CD4-positive, alpha-beta memory T cell (primary cell): Measurements from ENCODE around the gene FASTK. TPM values are rescaled to one million over a fixed set of nuclear protein-coding genes. Genes with fewer than 3 reads are reported as not detected.

Source experiments
- CTCF ChIA-PET: fragments of 350-600 bp; sonication (Branson Sonifier 250); formaldehyde crosslinking; loops from one replicate; lab custom pipeline; 2021; ENCODE audit warnings: inconsistent platforms; ENCODE audit not compliant: partially characterized antibody; lab: Charles Lee
- POLR2A ChIA-PET: fragments of 350-600 bp; sonication (Branson Sonifier 250); formaldehyde crosslinking; loops from one replicate; lab custom pipeline; 2021; ENCODE audit not compliant: partially characterized antibody; lab: Charles Lee
- DNase-seq, 5 donors: peaks; one replicate each; pipeline versions ENCODE4 v3.0.0 to v3.0.0-alpha.2; 2020 to 2022; ENCODE audit warnings: mixed read lengths in 1 of 5
- H3K27ac ChIP-seq: one replicate; pipeline ENCODE4 v1.7.0; 2013; ENCODE audit warnings: low read depth, low read length
- H3K27me3 ChIP-seq: 2 replicates; pipeline ENCODE4 v1.7.0; 2013; ENCODE audit warnings: mild to moderate bottlenecking, low read length, moderate library complexity; ENCODE audit not compliant: insufficient read depth
- H3K36me3 ChIP-seq: 2 replicates; pipeline ENCODE4 v1.7.0; 2013; ENCODE audit warnings: mild to moderate bottlenecking, low read length, moderate library complexity; ENCODE audit not compliant: insufficient read depth
- H3K4me1 ChIP-seq: 2 replicates; pipeline ENCODE4 v1.7.0; 2013; ENCODE audit warnings: mild to moderate bottlenecking, low read length, moderate library complexity; ENCODE audit not compliant: insufficient read depth
- H3K4me3 ChIP-seq, 2 donors: one replicate each; pipeline ENCODE4 v1.7.0; 2013; ENCODE audit warnings: low read length in 2 of 2, mild to moderate bottlenecking in 1 of 2
- H3K9me3 ChIP-seq, 2 donors: one replicate each; pipeline ENCODE4 v1.7.0; 2013; ENCODE audit warnings: low read length in 2 of 2, control low read depth in 1 of 2; ENCODE audit not compliant: control insufficient read depth in 1 of 2
- H3K27ac Mint-ChIP-seq, 7 donors: one replicate each; pipeline ENCODE4 v1.8.0; 2020 to 2021; ENCODE audit warnings: mixed read lengths in 7 of 7, mild to moderate bottlenecking in 6 of 7, inconsistent platforms in 3 of 7, moderate library complexity in 3 of 7
- H3K27me3 Mint-ChIP-seq, 2 donors: one replicate each; pipeline ENCODE4 v1.8.0; 2020 to 2021; ENCODE audit warnings: mixed read lengths in 2 of 2
- H3K36me3 Mint-ChIP-seq, 2 donors: one replicate each; pipeline ENCODE4 v1.8.0; 2020 to 2021; ENCODE audit warnings: mixed read lengths in 2 of 2, inconsistent platforms in 1 of 2, mild to moderate bottlenecking in 1 of 2
- H3K4me1 Mint-ChIP-seq, 4 donors: one replicate each; pipeline ENCODE4 v1.8.0; 2020 to 2021; ENCODE audit warnings: mixed read lengths in 4 of 4, mild to moderate bottlenecking in 1 of 4
- H3K4me3 Mint-ChIP-seq, 8 donors: one replicate each; pipeline ENCODE4 v1.8.0; 2020 to 2021; ENCODE audit warnings: mixed read lengths in 8 of 8, mild to moderate bottlenecking in 7 of 8, moderate library complexity in 6 of 8, inconsistent platforms in 3 of 8
- H3K9me3 Mint-ChIP-seq, 8 donors: one replicate each; pipeline ENCODE4 v1.8.0; 2020 to 2021; ENCODE audit warnings: mixed read lengths in 8 of 8, mild to moderate bottlenecking in 5 of 8, inconsistent platforms in 3 of 8, moderate library complexity in 1 of 8
- intact Hi-C: fragments of 100-400 bp; cut with micrococcal nuclease; formaldehyde crosslinking; loops from one replicate; pipeline ENCODE4 v1.15.1; 2023
- polyA plus RNA-seq, 2 donors: library from polyadenylated mRNA; unstranded; fragments of 300-500 nt; fragmentation: Illumina TruSeq; gene quantifications; one replicate each; pipeline ENCODE4 v1.2.3, GENCODE V29; 2021
- total RNA-seq, 2 experiments: library from RNA; stranded (reverse); gene quantifications; one replicate each; pipeline ENCODE4 v1.2.3, GENCODE V29; 2021

Gene FASTK
- total and polyA plus RNA-seq, 4 experiments from 2014 or later: 51.2 to 126 (median 92.5) TPM

DNA sequence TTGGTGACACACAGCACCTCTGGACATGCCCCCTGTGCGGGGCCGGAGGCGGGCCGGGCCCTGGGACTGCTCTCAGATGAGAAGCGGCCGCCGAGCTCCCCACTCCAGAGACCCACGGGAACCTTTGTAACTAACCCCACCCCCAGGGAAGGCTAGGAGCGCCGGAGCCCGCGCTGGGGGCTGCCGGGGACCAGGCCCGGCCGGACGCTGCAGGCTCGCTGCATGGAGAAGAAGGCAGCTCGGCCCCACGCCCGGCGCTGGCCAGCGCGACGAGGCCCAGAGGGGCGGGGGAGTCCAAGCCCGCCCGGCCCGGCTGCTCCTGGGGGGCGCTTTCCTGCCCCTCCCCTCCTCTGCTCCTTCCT lies 42.2 kb upstream of the FASTK start:
- Histone ChIP-seq H3K4me1 (peaks cover 9% of the 10 kb centered on the region), H3K27ac (no peak overlapping the region), H3K4me3 (no peak overlapping the region), H3K27me3 (no peaks in the 10 kb centered on the region), H3K36me3 (no peaks in the 10 kb centered on the region), H3K9me3 (no peaks in the 10 kb centered on the region)
- Mint-ChIP-seq H3K9me3 (peaks cover 0 to 2% (median 0%) of the 10 kb centered on the region in 8 donors), H3K4me1 (peaks cover 4 to 30% (median 14%) of the 10 kb centered on the region in 4 donors), H3K4me3 (no peak overlapping the region), H3K27ac (no peak overlapping the region), H3K27me3 (no peaks in the 10 kb centered on the region), H3K36me3 (peaks cover 21 to 36% of the 10 kb centered on the region in 2 donors)
- intact Hi-C loops: no loop called here
- CTCF ChIA-PET: no interaction called here
- DNase-seq: peak in 1 of 5 donors; percentile 39
- POLR2A ChIA-PET: no interaction called here

DNA sequence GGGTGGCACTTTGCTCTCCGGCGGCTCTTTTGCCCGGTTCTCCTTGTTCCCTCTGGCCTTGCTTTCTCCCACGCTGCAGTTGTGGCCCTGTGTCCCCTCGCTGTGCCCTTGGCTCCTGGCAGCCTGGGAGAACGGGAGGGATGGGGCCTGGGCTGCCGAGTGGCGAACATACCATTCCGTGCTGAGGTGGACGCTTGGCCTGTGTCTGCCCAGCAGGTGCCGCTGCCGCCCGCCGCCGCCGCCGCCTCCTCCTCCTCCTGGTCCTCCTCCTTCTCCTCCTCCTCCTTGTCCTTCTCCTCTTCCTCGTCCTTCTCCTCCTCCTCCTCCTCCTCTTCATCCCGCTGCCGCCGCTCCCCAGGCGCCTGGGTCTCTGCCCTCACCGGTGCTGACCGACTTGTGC lies 41.7 kb upstream of the FASTK start:
- Mint-ChIP-seq H3K27me3 (no peaks in the 10 kb centered on the region), H3K36me3 (peaks cover 16 to 37% of the 10 kb centered on the region in 2 donors), H3K4me3 (no peak overlapping the region), H3K9me3 (peaks cover 0 to 2% (median 0%) of the 10 kb centered on the region in 8 donors), H3K27ac (no peak overlapping the region), H3K4me1 (peaks cover 4 to 35% (median 18%) of the 10 kb centered on the region in 4 donors)
- H3K27ac ChIP-seq: no peak overlapping the region
- H3K4me3 ChIP-seq: no peak overlapping the region
- intact Hi-C loops: no loop called here
- H3K27me3 ChIP-seq: no peaks in the 10 kb centered on the region
- ChIA-PET CTCF (no interaction called here), POLR2A (no interaction called here)
- H3K9me3 ChIP-seq: no peaks in the 10 kb centered on the region
- H3K36me3 ChIP-seq: no peaks in the 10 kb centered on the region
- H3K4me1 ChIP-seq: peaks cover 13% of the 10 kb centered on the region
- peak in 1 of 5 donors; percentile 14 for DNase-seq

DNA sequence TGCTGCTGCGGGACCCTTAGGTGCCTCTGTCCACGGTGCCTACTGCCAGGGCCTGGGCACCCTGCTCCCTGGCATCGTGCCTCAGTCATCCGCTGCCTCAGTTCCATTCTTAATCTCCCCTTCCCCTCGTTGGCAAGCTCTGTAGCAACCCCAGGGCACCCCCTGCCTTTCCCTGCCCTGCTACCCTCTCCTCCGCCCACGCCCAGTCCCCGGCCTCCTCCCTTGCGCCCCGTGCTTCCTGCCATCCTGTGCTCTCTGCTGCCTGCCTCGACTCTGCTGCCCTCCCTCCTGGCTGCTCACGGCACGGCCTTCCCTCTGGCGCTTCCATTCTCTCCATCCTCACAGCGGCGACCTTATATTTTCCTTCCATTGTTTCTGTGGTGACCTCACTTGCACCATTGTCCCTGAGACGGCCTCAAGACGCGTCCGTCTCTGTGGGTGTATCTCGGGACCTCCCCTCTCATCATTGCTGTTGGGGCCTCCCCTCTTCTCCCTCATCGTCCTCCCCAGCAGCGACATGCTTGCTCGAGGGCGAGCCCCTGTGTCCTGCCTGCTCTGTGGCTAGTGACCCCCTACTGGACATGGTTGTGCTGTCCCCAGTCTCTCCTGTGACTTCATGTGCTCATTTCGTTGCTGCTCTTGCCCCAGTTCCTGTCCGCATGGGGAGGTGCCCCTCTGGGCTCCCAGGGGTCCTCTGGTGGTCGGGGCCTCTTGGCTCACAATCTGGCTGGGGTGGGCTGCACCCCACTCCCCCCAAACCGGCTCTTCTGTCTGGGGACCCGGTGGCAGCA lies 41.0 kb upstream of the FASTK start:
- ChIA-PET CTCF (interaction anchor here (1.2 kb wide), 1 partner anchor 212 kb away, joined by 3 read pairs; no protein-coding TSS in a partner anchor), POLR2A (no interaction called here)
- intact Hi-C loops: no loop called here
- H3K4me1 Mint-ChIP-seq: peaks cover 4 to 40% (median 22%) of the 10 kb centered on the region in 4 donors
- Histone ChIP-seq H3K27ac (no peak overlapping the region), H3K4me3 (no peak overlapping the region), H3K36me3 (no peaks in the 10 kb centered on the region), H3K4me1 (peaks cover 20% of the 10 kb centered on the region), H3K9me3 (no peaks in the 10 kb centered on the region), H3K27me3 (no peaks in the 10 kb centered on the region)
- DNase-seq: peak in 1 of 5 donors; percentile 4
- no peak overlapping the region for H3K4me3 Mint-ChIP-seq
- peaks cover 16 to 37% of the 10 kb centered on the region in 2 donors for H3K36me3 Mint-ChIP-seq
- no peaks in the 10 kb centered on the region for H3K27me3 Mint-ChIP-seq
- peaks cover 0 to 2% (median 0%) of the 10 kb centered on the region in 8 donors for H3K9me3 Mint-ChIP-seq
- peak overlapping the region in 3 of 7 donors; percentile 2 to 64 (median 42) for H3K27ac Mint-ChIP-seq

DNA sequence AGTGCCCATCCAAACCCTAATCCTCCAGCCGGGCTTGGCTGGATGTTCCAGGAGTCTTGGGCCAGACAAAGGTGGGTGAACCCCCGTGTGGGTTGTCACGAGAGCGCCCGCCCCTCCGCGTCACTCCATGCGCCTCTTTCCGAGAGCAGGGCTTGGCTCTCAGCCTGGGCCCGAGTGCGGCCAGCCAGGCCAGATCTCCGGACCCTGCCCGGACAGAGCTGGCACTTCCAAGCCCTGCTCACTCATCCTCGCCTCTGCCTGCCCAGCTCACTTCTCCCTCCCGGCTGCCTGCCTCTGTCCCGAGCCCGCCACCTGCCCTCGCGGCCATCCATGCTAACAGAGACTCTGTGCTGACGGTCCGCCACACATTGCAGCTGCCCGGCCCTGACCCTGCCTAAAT lies 40.3 kb upstream of the FASTK start:
- H3K36me3 ChIP-seq: no peaks in the 10 kb centered on the region
- H3K4me1 ChIP-seq: peaks cover 27% of the 10 kb centered on the region
- peaks cover 4 to 43% (median 23%) of the 10 kb centered on the region in 4 donors for H3K4me1 Mint-ChIP-seq
- intact Hi-C loops: no loop called here
- no peak overlapping the region for H3K27ac ChIP-seq
- CTCF ChIA-PET: interaction anchor here (1.2 to 2.0 kb wide), 2 partner anchors 93 to 212 kb away, joined by 3 to 4 read pairs; partner anchors contain the start of gene ABCB8
- H3K27ac Mint-ChIP-seq: peak overlapping the region in 1 of 7 donors; percentile 42
- no peak overlapping the region for H3K4me3 Mint-ChIP-seq
- peaks cover 0 to 2% (median 0%) of the 10 kb centered on the region in 8 donors for H3K9me3 Mint-ChIP-seq
- H3K9me3 ChIP-seq: no peaks in the 10 kb centered on the region
- H3K27me3 ChIP-seq: no peaks in the 10 kb centered on the region
- no peak for DNase-seq
- peaks cover 16 to 37% of the 10 kb centered on the region in 2 donors for H3K36me3 Mint-ChIP-seq
- no peaks in the 10 kb centered on the region for H3K27me3 Mint-ChIP-seq
- POLR2A ChIA-PET: no interaction called here
- H3K4me3 ChIP-seq: no peak overlapping the region

DNA sequence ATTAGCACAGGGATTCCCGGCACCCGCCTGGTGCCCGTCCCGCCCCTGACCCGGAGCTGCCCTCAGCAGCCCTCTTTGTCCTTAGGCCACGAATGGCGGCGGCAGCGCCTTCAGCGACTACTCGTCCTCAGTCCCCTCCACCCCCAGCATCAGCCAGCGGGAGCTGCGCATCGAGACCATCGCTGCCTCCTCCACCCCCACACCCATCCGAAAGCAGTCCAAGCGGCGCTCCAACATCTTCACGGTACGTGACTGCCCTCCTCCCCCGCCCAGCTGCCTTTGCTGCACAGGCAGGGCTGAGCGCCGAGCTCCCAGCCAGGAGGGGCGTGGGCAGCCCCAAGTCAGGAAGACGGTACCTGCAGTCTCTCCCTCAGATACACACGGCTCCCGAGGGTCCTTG lies 39.3 kb upstream of the FASTK start:
- H3K36me3 Mint-ChIP-seq: peaks cover 16 to 37% of the 10 kb centered on the region in 2 donors
- ChIA-PET CTCF (interaction anchor here (1.0 to 2.0 kb wide), 3 partner anchors 9 to 92 kb away, joined by 4 read pairs; partner anchors contain the start of gene ABCB8), POLR2A (no interaction called here)
- no peaks in the 10 kb centered on the region for H3K9me3 ChIP-seq
- no peak overlapping the region for H3K4me3 ChIP-seq
- no peaks in the 10 kb centered on the region for H3K36me3 ChIP-seq
- H3K4me3 Mint-ChIP-seq: no peak overlapping the region
- no peaks in the 10 kb centered on the region for H3K27me3 ChIP-seq
- DNase-seq: peak in 1 of 5 donors; percentile 25
- peaks cover 5 to 46% (median 26%) of the 10 kb centered on the region in 4 donors for H3K4me1 Mint-ChIP-seq
- no peak overlapping the region for H3K27ac ChIP-seq
- peaks cover 30% of the 10 kb centered on the region for H3K4me1 ChIP-seq
- H3K27ac Mint-ChIP-seq: no peak overlapping the region
- no peaks in the 10 kb centered on the region for H3K27me3 Mint-ChIP-seq
- peaks cover 0 to 2% (median 0%) of the 10 kb centered on the region in 8 donors for H3K9me3 Mint-ChIP-seq
- intact Hi-C loops: no loop called here

DNA sequence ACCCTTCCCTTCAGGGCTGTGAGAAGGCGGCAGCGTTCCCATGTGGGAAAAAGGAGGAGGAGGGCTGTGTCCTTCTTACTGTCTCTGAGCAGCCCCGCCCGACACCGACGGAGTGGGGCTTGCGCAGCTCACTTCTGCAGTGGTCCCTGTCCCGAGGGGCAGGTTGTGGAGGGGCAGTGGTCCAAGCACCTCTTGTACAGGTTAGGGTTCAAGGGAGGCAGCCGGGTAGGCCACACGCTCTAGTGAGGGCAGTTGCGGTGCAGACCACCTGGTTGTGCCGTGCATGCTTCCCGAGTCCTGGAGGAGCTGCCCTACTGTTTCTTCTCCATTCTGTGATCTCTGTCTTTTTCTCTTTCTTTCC lies 38.4 kb upstream of the FASTK start:
- H3K27ac ChIP-seq: no peak overlapping the region
- H3K36me3 Mint-ChIP-seq: peaks cover 15 to 35% of the 10 kb centered on the region in 2 donors
- peak overlapping the region in 2 of 8 donors; percentile 5 to 36 for H3K4me3 Mint-ChIP-seq
- ChIA-PET POLR2A (no interaction called here), CTCF (interaction anchor here (1.0 to 2.0 kb wide), 3 partner anchors 8 to 91 kb away, joined by 4 read pairs; partner anchors contain the start of gene ABCB8)
- H3K4me1 ChIP-seq: peaks cover 28% of the 10 kb centered on the region
- H3K27ac Mint-ChIP-seq: peak overlapping the region in 1 of 7 donors; percentile 85
- H3K27me3 ChIP-seq: no peaks in the 10 kb centered on the region
- peaks cover 5 to 41% (median 25%) of the 10 kb centered on the region in 4 donors for H3K4me1 Mint-ChIP-seq
- H3K4me3 ChIP-seq: no peak overlapping the region
- H3K27me3 Mint-ChIP-seq: no peaks in the 10 kb centered on the region
- H3K36me3 ChIP-seq: no peaks in the 10 kb centered on the region
- intact Hi-C loops: no loop called here
- no peaks in the 10 kb centered on the region for H3K9me3 ChIP-seq
- DNase-seq: peak in 1 of 5 donors; percentile 7
- peaks cover 0 to 2% (median 0%) of the 10 kb centered on the region in 8 donors for H3K9me3 Mint-ChIP-seq
